HepG2 (cell line): ENCODE measurements around the gene EHD1. TPM values are rescaled to one million over a fixed set of nuclear protein-coding genes. Genes with fewer than 3 reads are reported as not detected.

Experiments
- ASH2L ChIP-seq: fragments of 300-600, 200-600 bp; sonication (generic); IDR thresholded peaks from 2 replicates; pipeline ENCODE4 v1.7.0; 2017; ENCODE audit warnings: low read depth, mild to moderate bottlenecking, moderate library complexity, mixed read lengths, low read length; ENCODE audit not compliant: insufficient read length
- GABPA ChIP-seq, 2 experiments: IDR thresholded peaks; 2 replicates each; pipeline ENCODE4 v1.6.1; 2011 to 2016; ENCODE audit warnings: low read depth in 2 of 2, low read length in 1 of 2, missing biosample characterization in 1 of 2, missing genetic modification characterization in 1 of 2
- GZF1 ChIP-seq: sonication (generic); formaldehyde crosslinking; IDR thresholded peaks from 2 replicates; pipeline ENCODE4 v1.5.1; 2020; ENCODE audit warnings: mild to moderate bottlenecking, missing genetic modification reagents
- HNF4G ChIP-seq, 2 experiments: sonication (generic) in 1 of 2; formaldehyde crosslinking in 1 of 2; IDR thresholded peaks; 2 replicates each; pipeline versions ENCODE4 v1.4.0 to v1.6.1; 2011 to 2020; ENCODE audit warnings: borderline replicate concordance in 2 of 2, low read depth in 2 of 2, mild to moderate bottlenecking in 2 of 2, low read length in 1 of 2, missing genetic modification reagents in 1 of 2, moderate library complexity in 1 of 2
- HNRNPL ChIP-seq: fragments of 200-400 bp; formaldehyde crosslinking; IDR thresholded peaks from 2 replicates; pipeline ENCODE4 v1.6.1; 2017; ENCODE audit warnings: mild to moderate bottlenecking, low read depth, low read length
- PAWR ChIP-seq: sonication (generic); formaldehyde crosslinking; IDR thresholded peaks from 2 replicates; pipeline ENCODE4 v1.4.0; 2020; ENCODE audit warnings: missing genetic modification reagents, mild to moderate bottlenecking, borderline replicate concordance
- SMAD1 ChIP-seq: sonication (generic); formaldehyde crosslinking; IDR thresholded peaks from 2 replicates; pipeline ENCODE4 v1.4.0; 2020; ENCODE audit warnings: missing genetic modification reagents, low read depth, mild to moderate bottlenecking, borderline replicate concordance
- XRCC5 ChIP-seq: fragments of 200-400 bp; formaldehyde crosslinking; optimal IDR thresholded peaks from 2 replicates; pipeline ENCODE3; 2017; ENCODE audit warnings: mild to moderate bottlenecking, low read length
- ZBTB7B ChIP-seq: sonication (generic); formaldehyde crosslinking; IDR thresholded peaks from 2 replicates; pipeline ENCODE4 v1.4.0; 2020; ENCODE audit warnings: missing genetic modification reagents
- ZNF563 ChIP-seq: sonication (generic); formaldehyde crosslinking; IDR thresholded peaks from 2 replicates; pipeline ENCODE4 v1.8.0; 2022; ENCODE audit warnings: mild to moderate bottlenecking, moderate library complexity, missing genetic modification reagents
- ZNF878 ChIP-seq: sonication (generic); formaldehyde crosslinking; IDR thresholded peaks from 2 replicates; pipeline ENCODE4 v1.8.1; 2023; ENCODE audit warnings: mild to moderate bottlenecking, missing genetic modification reagents, moderate library complexity
- ZSCAN25 ChIP-seq: sonication (generic); formaldehyde crosslinking; IDR thresholded peaks from 2 replicates; pipeline ENCODE4 v1.8.0; 2022; ENCODE audit warnings: mild to moderate bottlenecking, missing genetic modification reagents
- polyA plus RNA-seq, 8 experiments: library from polyadenylated mRNA; depleted of rRNA in 3 of 8; stranded (reverse) in 7 of 8; unstranded in 1 of 8; fragments of >200 nt; fragmentation: Illumina TruSeq in 4 of 8; extraction: Trizol in 4 of 8; gene quantifications; 2 replicates each; pipeline versions ENCODE4 v1.2.1 to v1.2.3, GENCODE V29; 2011 to 2016; ENCODE audit warnings: low read depth in 4 of 8, missing spikeins in 1 of 8, mixed read lengths in 1 of 8; ENCODE audit not compliant: insufficient read depth in 1 of 8
- total RNA-seq, 5 experiments: library from RNA; depleted of rRNA; stranded (reverse); fragments of >200 nt; fragmentation: Illumina TruSeq; extraction: Trizol; gene quantifications; 2 replicates each; pipeline ENCODE4 v1.2.3, GENCODE V29; 2016; ENCODE audit warnings: low read depth in 1 of 5
- TF ChIP-seq, protein P1 (sequence below): sonication (generic); formaldehyde crosslinking; IDR thresholded peaks from 2 replicates; pipeline ENCODE4 v1.5.0; 2020; ENCODE audit warnings: mild to moderate bottlenecking, missing genetic modification reagents, borderline replicate concordance
- TF ChIP-seq, protein P2 (sequence below): sonication (generic); formaldehyde crosslinking; conservative IDR thresholded peaks from 2 replicates; pipeline ENCODE4 v1.4.0; 2020; ENCODE audit warnings: missing genetic modification reagents
- TF ChIP-seq, protein P3 (sequence below): sonication (generic); formaldehyde crosslinking; IDR thresholded peaks from 2 replicates; pipeline ENCODE4 v1.8.1; 2023; ENCODE audit warnings: mild to moderate bottlenecking, missing genetic modification reagents, borderline replicate concordance

The EHD1 gene
- total and polyA plus RNA-seq, 2 of the 13 experiments (the other 11 are each of a cell fraction or from before 2014, with no cell fraction given) = 23.6 to 26.6 TPM

DNA sequence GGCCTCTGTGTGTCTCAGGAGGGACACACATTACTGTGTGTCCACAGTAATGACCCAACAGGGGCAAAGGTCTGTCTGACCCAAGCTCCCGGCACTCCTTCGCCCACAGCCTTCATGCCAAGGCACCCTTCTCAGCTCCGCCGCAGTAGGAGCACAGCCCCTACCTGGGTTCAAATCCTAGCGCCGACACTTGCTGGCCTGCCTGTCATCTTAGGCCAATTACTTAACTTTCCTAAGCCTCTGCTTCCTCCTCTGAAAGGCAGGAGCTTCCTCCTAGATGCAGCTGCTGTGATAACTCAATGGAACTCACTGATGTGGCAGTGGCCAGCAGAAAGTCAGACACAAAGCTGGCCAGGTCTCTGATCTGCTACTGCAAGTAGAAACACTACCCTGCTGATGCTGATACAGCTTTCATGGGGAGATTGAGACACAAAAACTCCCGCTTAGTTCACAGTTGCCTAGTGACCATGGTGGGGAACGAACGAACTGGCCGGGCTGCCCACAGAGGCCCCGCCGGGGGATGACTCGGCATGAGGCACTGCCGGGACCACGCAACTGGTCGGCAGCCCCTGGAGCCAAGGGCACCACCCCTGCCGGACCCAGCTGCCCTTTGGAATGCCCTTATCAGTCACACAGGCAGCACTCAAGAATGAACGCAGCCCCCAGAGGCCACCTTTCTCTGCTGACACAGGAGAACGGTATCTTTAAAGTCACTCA is 8.1 kb downstream of the EHD1 start (continued):
- TF ChIP-seq, protein P1, sequence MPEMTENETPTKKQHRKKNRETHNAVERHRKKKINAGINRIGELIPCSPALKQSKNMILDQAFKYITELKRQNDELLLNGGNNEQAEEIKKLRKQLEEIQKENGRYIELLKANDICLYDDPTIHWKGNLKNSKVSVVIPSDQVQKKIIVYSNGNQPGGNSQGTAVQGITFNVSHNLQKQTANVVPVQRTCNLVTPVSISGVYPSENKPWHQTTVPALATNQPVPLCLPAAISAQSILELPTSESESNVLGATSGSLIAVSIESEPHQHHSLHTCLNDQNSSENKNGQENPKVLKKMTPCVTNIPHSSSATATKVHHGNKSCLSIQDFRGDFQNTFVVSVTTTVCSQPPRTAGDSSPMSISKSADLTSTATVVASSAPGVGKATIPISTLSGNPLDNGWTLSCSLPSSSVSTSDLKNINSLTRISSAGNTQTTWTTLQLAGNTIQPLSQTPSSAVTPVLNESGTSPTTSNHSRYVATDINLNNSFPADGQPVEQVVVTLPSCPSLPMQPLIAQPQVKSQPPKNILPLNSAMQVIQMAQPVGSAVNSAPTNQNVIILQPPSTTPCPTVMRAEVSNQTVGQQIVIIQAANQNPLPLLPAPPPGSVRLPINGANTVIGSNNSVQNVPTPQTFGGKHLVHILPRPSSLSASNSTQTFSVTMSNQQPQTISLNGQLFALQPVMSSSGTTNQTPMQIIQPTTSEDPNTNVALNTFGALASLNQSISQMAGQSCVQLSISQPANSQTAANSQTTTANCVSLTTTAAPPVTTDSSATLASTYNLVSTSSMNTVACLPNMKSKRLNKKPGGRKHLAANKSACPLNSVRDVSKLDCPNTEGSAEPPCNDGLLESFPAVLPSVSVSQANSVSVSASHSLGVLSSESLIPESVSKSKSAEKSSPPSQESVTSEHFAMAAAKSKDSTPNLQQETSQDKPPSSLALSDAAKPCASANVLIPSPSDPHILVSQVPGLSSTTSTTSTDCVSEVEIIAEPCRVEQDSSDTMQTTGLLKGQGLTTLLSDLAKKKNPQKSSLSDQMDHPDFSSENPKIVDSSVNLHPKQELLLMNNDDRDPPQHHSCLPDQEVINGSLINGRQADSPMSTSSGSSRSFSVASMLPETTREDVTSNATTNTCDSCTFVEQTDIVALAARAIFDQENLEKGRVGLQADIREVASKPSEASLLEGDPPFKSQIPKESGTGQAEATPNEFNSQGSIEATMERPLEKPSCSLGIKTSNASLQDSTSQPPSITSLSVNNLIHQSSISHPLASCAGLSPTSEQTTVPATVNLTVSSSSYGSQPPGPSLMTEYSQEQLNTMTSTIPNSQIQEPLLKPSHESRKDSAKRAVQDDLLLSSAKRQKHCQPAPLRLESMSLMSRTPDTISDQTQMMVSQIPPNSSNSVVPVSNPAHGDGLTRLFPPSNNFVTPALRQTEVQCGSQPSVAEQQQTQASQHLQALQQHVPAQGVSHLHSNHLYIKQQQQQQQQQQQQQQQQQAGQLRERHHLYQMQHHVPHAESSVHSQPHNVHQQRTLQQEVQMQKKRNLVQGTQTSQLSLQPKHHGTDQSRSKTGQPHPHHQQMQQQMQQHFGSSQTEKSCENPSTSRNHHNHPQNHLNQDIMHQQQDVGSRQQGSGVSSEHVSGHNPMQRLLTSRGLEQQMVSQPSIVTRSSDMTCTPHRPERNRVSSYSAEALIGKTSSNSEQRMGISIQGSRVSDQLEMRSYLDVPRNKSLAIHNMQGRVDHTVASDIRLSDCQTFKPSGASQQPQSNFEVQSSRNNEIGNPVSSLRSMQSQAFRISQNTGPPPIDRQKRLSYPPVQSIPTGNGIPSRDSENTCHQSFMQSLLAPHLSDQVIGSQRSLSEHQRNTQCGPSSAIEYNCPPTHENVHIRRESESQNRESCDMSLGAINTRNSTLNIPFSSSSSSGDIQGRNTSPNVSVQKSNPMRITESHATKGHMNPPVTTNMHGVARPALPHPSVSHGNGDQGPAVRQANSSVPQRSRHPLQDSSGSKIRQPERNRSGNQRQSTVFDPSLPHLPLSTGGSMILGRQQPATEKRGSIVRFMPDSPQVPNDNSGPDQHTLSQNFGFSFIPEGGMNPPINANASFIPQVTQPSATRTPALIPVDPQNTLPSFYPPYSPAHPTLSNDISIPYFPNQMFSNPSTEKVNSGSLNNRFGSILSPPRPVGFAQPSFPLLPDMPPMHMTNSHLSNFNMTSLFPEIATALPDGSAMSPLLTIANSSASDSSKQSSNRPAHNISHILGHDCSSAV (CRISPR knock-in tag) = no peak
- TF ChIP-seq, protein P2, sequence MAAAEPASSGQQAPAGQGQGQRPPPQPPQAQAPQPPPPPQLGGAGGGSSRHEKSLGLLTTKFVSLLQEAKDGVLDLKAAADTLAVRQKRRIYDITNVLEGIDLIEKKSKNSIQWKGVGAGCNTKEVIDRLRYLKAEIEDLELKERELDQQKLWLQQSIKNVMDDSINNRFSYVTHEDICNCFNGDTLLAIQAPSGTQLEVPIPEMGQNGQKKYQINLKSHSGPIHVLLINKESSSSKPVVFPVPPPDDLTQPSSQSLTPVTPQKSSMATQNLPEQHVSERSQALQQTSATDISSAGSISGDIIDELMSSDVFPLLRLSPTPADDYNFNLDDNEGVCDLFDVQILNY (CRISPR knock-in tag) = no peak
- peak; percentile 69 for TF ChIP-seq XRCC5
- TF ChIP-seq, protein P3, sequence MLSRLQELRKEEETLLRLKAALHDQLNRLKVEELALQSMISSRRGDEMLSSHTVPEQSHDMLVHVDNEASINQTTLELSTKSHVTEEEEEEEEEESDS (CRISPR knock-in tag) = no peak
- TF ChIP-seq ZBTB7B (CRISPR knock-in tag) = peak; percentile 97
- no peak for TF ChIP-seq PAWR (CRISPR knock-in tag)
- peak; percentile 93 for TF ChIP-seq HNRNPL
- peak; percentile 23 for TF ChIP-seq ASH2L
- TF ChIP-seq GABPA (IDR thresholded peaks at IDR 0.05; ENCODE audit: low read depth, low read length) = no peak
- TF ChIP-seq GABPA (CRISPR knock-in tag; IDR thresholded peaks at IDR 0.05; ENCODE audit: low read depth) = no peak
- TF ChIP-seq ZNF878 (CRISPR knock-in tag) = 0 out of 2 replicates have a peak, but pooled peaks have one; percentile 23
- TF ChIP-seq SMAD1 (CRISPR knock-in tag) = 0 out of 2 replicates have a peak, but pooled peaks have one; percentile 19
- TF ChIP-seq HNF4G (IDR thresholded peaks at IDR 0.05; ENCODE audit: borderline replicate concordance, low read depth, low read length) = peak; percentile 73; the same call in 1 of the 2 replicates
- TF ChIP-seq HNF4G (CRISPR knock-in tag; IDR thresholded peaks at IDR 0.05; ENCODE audit: borderline replicate concordance, low read depth) = peak; percentile 56; the same call in 1 of the 2 replicates
- no peak for TF ChIP-seq GZF1 (CRISPR knock-in tag)
- peak; percentile 41; the same call in 1 of the 2 replicates for TF ChIP-seq ZNF563 (CRISPR knock-in tag)
- TF ChIP-seq ZSCAN25 (CRISPR knock-in tag) = peak; percentile 63; the same call in 1 of the 2 replicates
